ENCODE data around the gene RPAP3. TPM values are rescaled to one million over a fixed set of nuclear protein-coding genes. Genes with fewer than 3 reads are reported as not detected.

RPAP3 gene, protein sequence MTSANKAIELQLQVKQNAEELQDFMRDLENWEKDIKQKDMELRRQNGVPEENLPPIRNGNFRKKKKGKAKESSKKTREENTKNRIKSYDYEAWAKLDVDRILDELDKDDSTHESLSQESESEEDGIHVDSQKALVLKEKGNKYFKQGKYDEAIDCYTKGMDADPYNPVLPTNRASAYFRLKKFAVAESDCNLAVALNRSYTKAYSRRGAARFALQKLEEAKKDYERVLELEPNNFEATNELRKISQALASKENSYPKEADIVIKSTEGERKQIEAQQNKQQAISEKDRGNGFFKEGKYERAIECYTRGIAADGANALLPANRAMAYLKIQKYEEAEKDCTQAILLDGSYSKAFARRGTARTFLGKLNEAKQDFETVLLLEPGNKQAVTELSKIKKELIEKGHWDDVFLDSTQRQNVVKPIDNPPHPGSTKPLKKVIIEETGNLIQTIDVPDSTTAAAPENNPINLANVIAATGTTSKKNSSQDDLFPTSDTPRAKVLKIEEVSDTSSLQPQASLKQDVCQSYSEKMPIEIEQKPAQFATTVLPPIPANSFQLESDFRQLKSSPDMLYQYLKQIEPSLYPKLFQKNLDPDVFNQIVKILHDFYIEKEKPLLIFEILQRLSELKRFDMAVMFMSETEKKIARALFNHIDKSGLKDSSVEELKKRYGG
- 49.8 TPM for polyA plus RNA-seq (2013, experiment 1 of 2)
- polyA plus RNA-seq (2013, experiment 2 of 2), result 50.8 TPM

DNA sequence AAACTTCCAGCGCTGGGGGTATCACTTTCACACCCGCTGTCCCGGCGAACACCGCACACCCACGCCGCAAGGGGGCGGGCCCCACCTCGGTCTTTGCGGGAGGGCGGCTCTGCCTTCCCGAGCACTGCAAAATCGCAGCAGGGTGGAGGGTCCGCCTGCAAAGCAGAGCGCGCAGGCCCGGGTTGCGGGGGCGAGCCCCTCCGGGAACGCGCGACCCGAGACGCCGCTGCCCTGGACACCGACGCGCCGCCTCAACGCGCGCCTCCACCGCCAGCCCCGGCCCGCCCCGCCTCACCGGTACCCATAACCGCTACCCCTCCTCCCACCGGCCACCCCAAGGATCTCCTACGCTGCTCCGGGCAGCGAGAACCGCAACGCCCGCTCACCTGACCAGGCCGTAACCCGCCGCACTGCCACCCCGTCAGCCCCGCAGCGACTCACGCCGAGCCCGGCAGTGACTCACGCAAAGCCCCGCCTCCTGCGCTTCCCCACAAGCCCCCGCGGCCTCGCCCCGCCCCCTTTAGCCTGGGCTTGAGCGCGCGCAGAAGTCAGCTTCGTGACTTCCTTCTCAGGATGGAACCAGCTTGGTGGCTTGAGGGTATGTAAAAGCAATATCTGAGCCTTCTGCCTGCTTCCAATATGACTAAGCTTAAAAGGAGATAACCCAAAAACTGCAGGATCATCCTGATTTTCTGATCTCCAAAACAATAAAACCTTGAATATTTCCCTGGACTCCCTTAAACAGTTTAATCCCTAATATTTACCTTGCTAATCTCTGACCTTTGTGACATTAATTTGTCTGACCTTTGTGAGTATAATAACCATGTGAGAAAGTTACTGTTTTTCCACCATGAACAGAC, at the start of gene RPAP3:
Gene RPAP3, minus strand, starts transcription at position 465 of the 860 bp plus-strand sequence. CDS start 3,190 bp downstream, outside the sequence.
- Histone ChIP-seq H3K4me2 (ENCODE audit: insufficient read depth, low read length, poor library complexity, severe bottlenecking) (peak within 1 kb of the TSS; percentile 65), H3K14ac (ENCODE audit: low read length) (peak within 1 kb of the TSS; percentile 50), H3K4me1 (ENCODE audit: control insufficient read depth in 2 of 2, insufficient read depth in 1 of 2, low read depth in 1 of 2, low read length in 2 of 2) (peaks cover 1 to 2% of the 10 kb centered on the region in 2 donors), H3K4me3 (ENCODE audit: low read length in 2 of 2) (peak within 1 kb of the TSS; percentile 83 to 98), H3K79me1 (ENCODE audit: low read depth, low read length) (no peaks in the 10 kb centered on the region), H3K27ac (replicated peaks; ENCODE audit: low read length) (peak within 1 kb of the TSS; percentile 72), H2BK5ac (ENCODE audit: low read length) (peak within 1 kb of the TSS; percentile 91), H3K9me3 (replicated peaks in 1 of 2; ENCODE audit: control insufficient read depth in 2 of 2, insufficient read depth in 1 of 2, low read depth in 1 of 2, low read length in 2 of 2) (no peaks in the 10 kb centered on the region), H2AK5ac (ENCODE audit: low read depth, low read length) (no peak within 1 kb of the TSS), H3K27me3 (ENCODE audit: control insufficient read depth in 3 of 3, insufficient read depth in 3 of 3, low read depth in 1 of 3, low read length in 3 of 3) (no peaks in the 10 kb centered on the region), H3K9ac (ENCODE audit: low read depth, low read length, poor library complexity) (peak within 1 kb of the TSS; percentile 97), H3K18ac (ENCODE audit: low read length) (peak within 1 kb of the TSS; percentile 99), H2BK12ac (ENCODE audit: low read length) (no peak within 1 kb of the TSS), H4K8ac (ENCODE audit: low read depth, low read length) (no peak within 1 kb of the TSS), H2AFZ (ENCODE audit: low read length) (peak within 1 kb of the TSS; percentile 99), H2BK120ac (ENCODE audit: low read depth, low read length) (no peak within 1 kb of the TSS), H4K91ac (ENCODE audit: low read depth, low read length, poor library complexity) (no peak within 1 kb of the TSS), H3K36me3 (replicated peaks in 1 of 2; ENCODE audit: control insufficient read depth in 2 of 2, insufficient read depth in 2 of 2, low read length in 2 of 2) (peaks cover under 1 to 32% of the 10 kb centered on the region in 2 donors), H2BK15ac (ENCODE audit: low read length) (peak within 1 kb of the TSS; percentile 82), H3K23ac (ENCODE audit: low read depth, low read length, poor library complexity) (peak within 1 kb of the TSS; percentile 99), H3K4ac (ENCODE audit: low read length) (no peak within 1 kb of the TSS)
- peak; percentile 84 for DNase-seq (ENCODE audit: low spot score)
- WGBS, 2 donors (ENCODE audit: extremely low coverage in 2 of 2, insufficient read length in 2 of 2, insufficient replicate concordance in 1 of 2), result no CpG with 5 or more reads among the region's 66 CpGs

DNA sequence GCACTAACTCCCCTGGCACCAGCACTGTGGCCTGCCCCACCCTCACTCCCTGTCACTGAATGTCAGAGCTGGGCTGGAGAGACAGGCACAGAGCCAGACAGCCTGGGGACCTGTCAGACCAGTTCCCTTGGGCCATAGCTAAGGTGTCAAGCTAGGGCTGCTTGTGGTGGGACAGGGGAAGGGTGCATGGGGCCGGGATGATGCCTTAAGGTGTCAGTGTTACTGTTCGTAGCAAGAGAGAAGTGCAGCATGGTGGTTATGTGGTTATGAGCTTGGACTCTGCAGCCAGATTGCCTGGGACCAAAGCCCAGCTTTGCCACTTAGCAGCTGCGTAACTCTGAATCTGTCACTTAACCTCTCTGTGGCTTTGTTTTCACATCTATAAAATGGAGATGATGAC, 49.1 kb upstream of the RPAP3 start:
- Histone ChIP-seq H3K79me1 (ENCODE audit: low read depth, low read length) (no peaks in the 10 kb centered on the region), H4K91ac (ENCODE audit: low read depth, low read length, poor library complexity) (no peak overlapping the region), H3K9ac (ENCODE audit: low read depth, low read length, poor library complexity) (peak overlapping the region; percentile 6), H3K9me3 (replicated peaks in 1 of 2; ENCODE audit: control insufficient read depth in 2 of 2, insufficient read depth in 1 of 2, low read depth in 1 of 2, low read length in 2 of 2) (no peaks in the 10 kb centered on the region), H3K18ac (ENCODE audit: low read length) (peak overlapping the region; percentile 12), H2BK15ac (ENCODE audit: low read length) (no peak overlapping the region), H2AK5ac (ENCODE audit: low read depth, low read length) (no peak overlapping the region), H3K4me3 (ENCODE audit: low read length in 2 of 2) (no peak overlapping the region), H3K27me3 (ENCODE audit: control insufficient read depth in 3 of 3, insufficient read depth in 3 of 3, low read depth in 1 of 3, low read length in 3 of 3) (peaks cover 0 to 4% (median 0%) of the 10 kb centered on the region in 3 experiments), H4K8ac (ENCODE audit: low read depth, low read length) (no peak overlapping the region), H3K4me1 (ENCODE audit: control insufficient read depth in 2 of 2, insufficient read depth in 1 of 2, low read depth in 1 of 2, low read length in 2 of 2) (peaks cover 17 to 22% of the 10 kb centered on the region in 2 donors), H3K4ac (ENCODE audit: low read length) (no peak overlapping the region), H2AFZ (ENCODE audit: low read length) (no peak overlapping the region), H3K14ac (ENCODE audit: low read length) (no peak overlapping the region), H3K27ac (replicated peaks; ENCODE audit: low read length) (no peak overlapping the region), H3K36me3 (replicated peaks in 1 of 2; ENCODE audit: control insufficient read depth in 2 of 2, insufficient read depth in 2 of 2, low read length in 2 of 2) (no peaks in the 10 kb centered on the region), H3K4me2 (ENCODE audit: insufficient read depth, low read length, poor library complexity, severe bottlenecking) (no peak overlapping the region), H2BK12ac (ENCODE audit: low read length) (no peak overlapping the region), H2BK120ac (ENCODE audit: low read depth, low read length) (no peak overlapping the region), H2BK5ac (ENCODE audit: low read length) (no peak overlapping the region), H3K23ac (ENCODE audit: low read depth, low read length, poor library complexity) (peak overlapping the region; percentile 8)
- WGBS, 2 donors (ENCODE audit: extremely low coverage in 2 of 2, insufficient read length in 2 of 2, insufficient replicate concordance in 1 of 2), result no CpG with 5 or more reads among the region's 3 CpGs
- DNase-seq (ENCODE audit: low spot score), result no peak

- DNase-seq (ENCODE audit: low spot score), result no peak
- Histone ChIP-seq H2BK12ac (ENCODE audit: low read length) (no peak overlapping the region), H3K27ac (replicated peaks; ENCODE audit: low read length) (no peak overlapping the region), H3K79me1 (ENCODE audit: low read depth, low read length) (no peaks in the 10 kb centered on the region), H3K4me3 (ENCODE audit: low read length in 2 of 2) (no peak overlapping the region), H3K27me3 (ENCODE audit: control insufficient read depth in 3 of 3, insufficient read depth in 3 of 3, low read depth in 1 of 3, low read length in 3 of 3) (no peaks in the 10 kb centered on the region), H3K4ac (ENCODE audit: low read length) (no peak overlapping the region), H4K8ac (ENCODE audit: low read depth, low read length) (no peak overlapping the region), H2BK120ac (ENCODE audit: low read depth, low read length) (no peak overlapping the region), H4K91ac (ENCODE audit: low read depth, low read length, poor library complexity) (no peak overlapping the region), H3K9ac (ENCODE audit: low read depth, low read length, poor library complexity) (no peak overlapping the region), H3K18ac (ENCODE audit: low read length) (no peak overlapping the region), H3K9me3 (replicated peaks in 1 of 2; ENCODE audit: control insufficient read depth in 2 of 2, insufficient read depth in 1 of 2, low read depth in 1 of 2, low read length in 2 of 2) (no peaks in the 10 kb centered on the region), H3K4me1 (ENCODE audit: control insufficient read depth in 2 of 2, insufficient read depth in 1 of 2, low read depth in 1 of 2, low read length in 2 of 2) (peaks cover 15 to 22% of the 10 kb centered on the region in 2 donors), H2AFZ (ENCODE audit: low read length) (peak overlapping the region; percentile 68), H3K23ac (ENCODE audit: low read depth, low read length, poor library complexity) (no peak overlapping the region), H3K36me3 (replicated peaks in 1 of 2; ENCODE audit: control insufficient read depth in 2 of 2, insufficient read depth in 2 of 2, low read length in 2 of 2) (no peaks in the 10 kb centered on the region), H3K14ac (ENCODE audit: low read length) (no peak overlapping the region), H2BK5ac (ENCODE audit: low read length) (no peak overlapping the region), H2BK15ac (ENCODE audit: low read length) (no peak overlapping the region), H2AK5ac (ENCODE audit: low read depth, low read length) (no peak overlapping the region), H3K4me2 (ENCODE audit: insufficient read depth, low read length, poor library complexity, severe bottlenecking) (no peak overlapping the region)
- no CpG with 5 or more reads among the region's 4 CpGs for WGBS, 2 donors (ENCODE audit: extremely low coverage in 2 of 2, insufficient read length in 2 of 2, insufficient replicate concordance in 1 of 2)
These were observed 48.3 kb upstream of the RPAP3 start for GRCh38 chr12:47754126-47754525.
